SKM-1 (cell line): Measurements from ENCODE around the gene FMOD.
"Not testable (repeated sequence)": the region's sequence is repeated elsewhere in the genome, so short reads cannot be mapped to it uniquely, and the experiment has no call there.

Experiments
- DNase-seq: peaks from one replicate; lab custom pipeline; 2025; ENCODE audit not compliant: unreplicated experiment; lab: John Stamatoyannopoulos, UW

The FMOD gene

DNA sequence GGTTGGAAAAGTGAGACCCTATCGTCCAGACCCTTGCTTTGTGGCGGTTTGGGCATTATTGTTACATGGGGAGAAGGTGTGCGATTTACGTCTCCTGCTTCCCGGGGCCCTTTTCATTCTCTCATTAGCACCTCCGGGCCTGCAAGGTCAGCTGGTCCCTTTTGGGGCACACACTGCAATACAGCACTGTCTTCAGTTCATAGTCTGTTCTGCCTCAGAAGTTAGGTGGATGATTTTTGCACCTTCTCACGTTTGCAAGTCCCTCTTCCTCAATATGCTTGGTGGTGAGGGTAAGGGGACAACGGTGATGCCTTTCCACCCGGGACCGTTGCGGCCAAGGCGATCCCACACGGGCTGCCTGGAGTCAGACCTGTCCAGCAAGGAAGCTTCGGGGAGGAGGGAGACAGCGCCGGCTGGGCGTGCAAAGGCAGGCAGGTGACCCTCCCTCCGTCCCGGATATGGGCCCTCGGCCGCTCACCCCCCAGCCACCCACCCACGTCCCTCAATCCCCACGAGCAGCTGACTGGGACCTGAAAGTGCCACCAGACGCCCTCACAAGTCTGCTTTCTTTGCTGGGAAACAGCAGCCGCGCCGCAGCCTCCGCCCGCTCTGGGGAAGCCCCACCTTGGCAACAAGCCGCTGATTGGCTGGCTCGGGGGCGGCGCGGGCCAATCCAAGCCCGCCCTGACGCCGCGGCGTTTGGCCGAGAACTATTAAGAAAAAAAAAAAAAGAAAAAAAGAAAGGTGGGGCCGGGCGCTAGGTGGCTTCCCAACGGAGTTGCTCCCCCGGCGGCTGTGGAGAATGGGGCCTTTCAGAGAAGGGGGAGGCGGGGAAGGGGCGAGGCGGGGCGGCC, 23.9 kb downstream of the FMOD start:
- DNase-seq, result peak; percentile 89

DNA sequence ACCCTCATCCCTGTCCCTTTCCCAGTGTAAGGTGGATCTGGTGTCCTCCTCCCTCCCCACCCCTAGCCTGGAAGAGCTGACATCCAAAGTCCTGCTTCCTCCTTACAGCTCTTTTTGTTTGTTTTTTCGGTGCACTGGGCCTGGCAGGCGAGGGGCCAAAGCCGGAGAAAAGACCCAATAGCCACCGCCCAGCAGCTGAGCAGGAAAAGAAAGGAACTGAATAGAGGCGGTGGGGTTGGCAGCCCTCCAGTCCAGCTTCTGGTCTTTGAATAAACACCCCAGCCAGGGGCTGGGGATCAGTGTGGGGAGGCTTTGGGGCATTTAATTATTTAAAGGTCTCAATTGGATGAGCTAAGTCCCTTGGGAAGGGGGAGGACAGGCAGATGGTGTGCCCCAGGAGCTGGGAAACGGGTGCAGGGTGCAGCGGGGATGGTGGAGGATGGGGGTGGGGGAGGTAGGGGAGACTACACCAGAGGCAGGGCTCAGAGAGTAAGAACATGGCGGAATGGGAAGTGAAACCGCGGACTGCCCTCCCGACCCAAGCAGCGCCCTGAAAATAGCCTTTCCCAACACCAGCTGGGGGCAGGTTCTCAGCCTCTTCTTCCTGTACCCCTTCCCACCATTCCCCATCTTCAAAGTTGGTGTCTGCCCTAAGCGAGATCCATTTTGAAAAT, 25.4 kb downstream of the FMOD start:
- peak; percentile 73 for DNase-seq

DNA sequence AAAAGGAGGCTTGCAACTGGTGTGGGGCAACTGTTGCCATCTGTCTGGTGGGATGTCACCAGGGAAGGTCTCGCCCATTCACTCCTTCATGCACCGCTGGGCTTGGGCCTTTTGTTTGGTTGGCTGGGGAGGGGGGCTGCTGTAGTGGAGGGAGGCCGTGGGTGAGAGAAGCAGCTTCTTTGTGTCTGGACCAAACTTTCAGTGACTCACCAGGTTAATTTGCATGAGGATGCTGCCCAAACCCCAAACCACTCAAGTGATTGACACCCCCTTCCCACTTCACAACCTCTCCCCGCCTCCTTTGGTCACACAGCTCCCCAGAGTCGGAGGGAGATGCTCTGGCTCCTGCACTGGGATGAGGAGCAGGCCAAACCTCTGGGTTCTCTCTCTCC, 25.9 kb downstream of the FMOD start:
- peak; percentile 29 for DNase-seq

DNA sequence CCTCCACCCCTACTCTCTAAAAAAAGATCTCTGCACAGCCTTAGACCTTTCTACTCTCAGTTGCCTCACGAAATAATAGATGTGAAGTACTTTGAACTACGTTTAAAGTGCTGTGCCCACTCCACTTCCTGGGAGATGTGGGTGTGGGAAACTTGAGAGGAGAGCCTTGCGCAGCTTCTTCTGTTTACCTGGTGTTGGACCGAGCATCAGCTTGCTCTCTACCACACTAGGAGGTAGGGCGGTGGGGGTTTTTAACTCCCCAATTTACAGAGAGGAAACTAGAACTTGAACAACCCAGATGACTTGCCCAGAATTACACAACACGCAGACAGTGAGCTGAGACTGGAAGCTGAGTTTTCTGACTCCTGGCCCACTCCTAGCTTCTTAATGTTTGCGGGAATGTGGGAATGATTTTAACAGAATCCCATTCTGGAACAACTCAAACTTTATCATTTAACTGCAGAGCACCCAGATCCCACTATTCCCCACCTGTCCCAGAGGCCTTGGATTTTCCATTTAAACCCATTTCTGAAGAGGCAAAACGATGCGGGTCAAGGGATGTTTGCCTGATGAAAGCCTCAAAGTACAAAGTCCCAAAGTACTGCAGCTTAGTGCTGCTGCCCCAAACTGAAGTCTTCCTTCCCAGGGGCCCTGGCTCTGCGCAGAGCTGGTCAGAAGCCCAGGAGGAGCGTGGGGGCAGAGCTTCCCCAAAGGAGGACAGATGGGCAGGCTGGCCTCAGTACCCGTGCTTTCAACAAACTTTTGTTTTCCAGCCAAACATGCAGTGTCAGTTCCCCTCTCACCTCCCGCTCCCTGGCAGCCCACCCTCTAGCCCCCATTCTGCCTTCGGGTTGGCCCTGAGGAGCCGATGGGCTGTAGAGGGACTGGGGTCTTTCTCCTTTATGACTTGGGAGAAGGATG, 26.6 kb downstream of the FMOD start:
- peak; percentile 60 for DNase-seq

DNA sequence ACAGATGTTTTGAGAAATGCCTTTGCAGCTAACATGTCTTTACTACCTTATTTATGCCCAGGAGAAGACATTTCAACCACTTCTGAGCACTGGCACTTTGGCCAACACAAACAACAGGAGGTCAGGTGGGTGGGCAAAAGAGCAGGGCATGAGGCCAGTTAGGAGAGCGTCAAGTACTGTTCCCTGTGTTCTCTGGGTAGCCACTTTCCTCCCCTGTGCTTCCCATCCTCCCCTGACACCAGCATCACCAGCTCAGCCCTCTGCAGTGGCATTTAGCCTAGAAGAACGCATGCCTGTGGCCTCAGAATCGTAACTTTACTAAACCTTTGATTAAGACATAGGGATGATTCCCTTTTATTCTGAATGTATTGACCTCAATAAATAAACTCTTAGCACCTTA, 27.3 kb downstream of the FMOD start:
- DNase-seq, result no peak

DNA sequence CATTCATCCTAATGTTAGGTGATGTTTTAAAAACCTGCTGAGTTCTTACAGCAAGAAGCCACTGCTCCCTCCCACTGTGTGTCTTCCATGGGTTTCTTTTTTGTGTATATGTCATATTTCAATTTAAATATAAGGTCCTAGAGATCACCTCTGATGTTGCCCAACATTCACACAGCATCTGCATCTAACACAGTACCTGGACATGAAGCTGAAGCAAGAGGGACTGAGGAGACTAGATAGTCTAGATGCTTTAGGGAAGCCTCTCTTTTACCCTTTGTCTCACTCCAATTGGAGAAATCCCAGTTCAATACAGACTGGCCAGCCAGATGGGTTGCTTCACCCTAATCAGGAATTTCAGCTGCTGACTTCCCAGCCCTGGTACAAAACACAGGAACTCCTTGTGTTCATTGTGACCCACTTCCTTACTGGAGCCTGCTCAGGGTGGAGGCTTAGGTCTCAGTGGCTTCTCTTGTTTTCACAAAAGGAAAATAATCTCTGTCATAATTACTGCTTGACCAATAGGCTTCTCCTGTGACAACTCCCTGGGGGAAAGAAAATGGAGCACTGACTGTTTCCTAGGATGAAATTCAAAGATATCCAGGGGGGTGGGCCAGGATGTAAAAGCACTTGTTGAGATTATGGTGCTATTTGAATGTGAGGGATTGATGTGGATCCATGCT, 28.3 kb downstream of the FMOD start:
- no peak for DNase-seq

DNA sequence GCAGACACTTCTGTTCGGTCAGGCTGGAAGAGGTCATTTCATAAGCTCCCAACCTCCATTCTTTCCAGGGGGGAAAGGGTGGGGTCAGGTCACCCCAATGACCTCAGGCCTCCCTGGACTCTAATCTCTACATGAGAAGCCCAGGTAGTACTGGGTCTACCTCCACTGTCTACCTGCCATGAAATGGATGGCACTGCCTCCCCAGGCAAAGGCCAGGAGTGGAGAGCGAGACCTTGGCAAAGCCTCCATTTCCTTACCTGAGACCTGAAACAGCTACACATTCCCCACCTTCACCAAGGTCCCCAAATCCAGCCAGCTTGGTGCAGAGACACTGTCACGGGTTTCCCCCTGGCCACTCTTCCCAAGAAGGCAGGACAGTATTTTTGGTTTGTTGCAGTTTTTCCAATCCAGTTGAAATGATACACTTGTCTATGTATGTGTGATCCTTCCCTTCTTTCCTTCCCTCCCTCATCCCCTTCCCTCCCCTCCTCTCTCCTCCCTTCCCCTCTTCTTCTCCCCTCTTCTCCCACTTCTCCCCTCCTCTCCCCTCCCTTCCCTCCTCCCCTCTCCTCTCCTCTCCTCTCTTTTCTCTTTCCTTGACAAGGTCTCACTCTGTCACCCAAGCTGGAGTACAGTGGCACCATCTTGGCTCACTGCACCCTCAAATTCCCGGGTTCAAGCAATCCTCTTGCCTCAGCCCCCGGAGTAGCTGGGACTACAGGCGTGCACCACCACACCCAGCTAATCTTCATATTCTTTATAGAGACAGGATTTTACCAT, 29.5 kb downstream of the FMOD start:
- no peak for DNase-seq

DNA sequence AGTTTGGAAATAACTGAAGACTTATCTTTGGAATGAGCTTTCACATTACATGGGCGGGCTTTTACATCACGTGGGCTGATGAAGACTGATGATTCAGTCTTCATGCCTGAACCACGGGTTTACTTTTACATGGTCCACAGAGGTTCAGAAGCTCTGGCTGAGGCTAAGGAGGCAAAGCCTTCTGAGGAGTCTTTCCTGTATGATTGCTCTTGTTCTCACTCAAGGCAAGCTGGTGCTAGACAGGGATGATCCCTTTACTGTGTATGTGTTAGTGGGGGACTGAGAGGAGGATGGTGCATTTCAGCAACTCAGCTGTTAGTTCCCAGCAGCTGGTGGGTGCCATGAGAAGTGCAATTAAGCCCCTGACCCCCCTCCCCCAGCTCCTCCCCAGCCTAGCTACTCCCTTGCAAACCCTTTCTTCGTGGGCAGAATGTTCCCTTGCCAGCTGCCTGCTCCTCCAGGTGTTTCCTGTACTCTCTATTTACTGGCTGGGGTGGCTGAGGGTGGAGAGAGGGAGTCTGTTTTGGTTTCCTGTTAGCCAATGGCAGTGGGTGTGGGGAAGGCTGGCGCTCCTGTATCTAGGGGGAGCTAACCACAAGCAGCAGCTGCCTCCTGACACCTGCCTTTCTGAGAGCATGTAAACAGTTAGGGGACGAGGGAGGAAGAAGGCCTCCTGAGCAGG, 30.2 kb downstream of the FMOD start:
- peak; percentile 84 for DNase-seq

DNA sequence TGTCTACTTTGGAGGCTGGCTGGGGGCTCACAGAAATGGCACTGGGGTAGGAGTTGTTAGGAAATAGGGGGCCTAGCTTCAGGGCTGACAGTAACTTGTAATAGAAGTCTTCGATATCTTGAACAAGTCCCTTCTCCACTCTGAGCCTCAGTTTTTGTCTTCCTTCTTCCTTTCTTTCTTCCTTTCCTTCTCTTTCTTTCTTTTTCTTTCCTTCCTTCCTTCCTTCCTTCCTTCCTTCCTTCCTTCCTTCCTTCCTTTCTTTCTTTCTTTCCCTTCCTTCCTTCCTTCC, 32.7 kb downstream of the FMOD start:
- no peak for DNase-seq

DNA sequence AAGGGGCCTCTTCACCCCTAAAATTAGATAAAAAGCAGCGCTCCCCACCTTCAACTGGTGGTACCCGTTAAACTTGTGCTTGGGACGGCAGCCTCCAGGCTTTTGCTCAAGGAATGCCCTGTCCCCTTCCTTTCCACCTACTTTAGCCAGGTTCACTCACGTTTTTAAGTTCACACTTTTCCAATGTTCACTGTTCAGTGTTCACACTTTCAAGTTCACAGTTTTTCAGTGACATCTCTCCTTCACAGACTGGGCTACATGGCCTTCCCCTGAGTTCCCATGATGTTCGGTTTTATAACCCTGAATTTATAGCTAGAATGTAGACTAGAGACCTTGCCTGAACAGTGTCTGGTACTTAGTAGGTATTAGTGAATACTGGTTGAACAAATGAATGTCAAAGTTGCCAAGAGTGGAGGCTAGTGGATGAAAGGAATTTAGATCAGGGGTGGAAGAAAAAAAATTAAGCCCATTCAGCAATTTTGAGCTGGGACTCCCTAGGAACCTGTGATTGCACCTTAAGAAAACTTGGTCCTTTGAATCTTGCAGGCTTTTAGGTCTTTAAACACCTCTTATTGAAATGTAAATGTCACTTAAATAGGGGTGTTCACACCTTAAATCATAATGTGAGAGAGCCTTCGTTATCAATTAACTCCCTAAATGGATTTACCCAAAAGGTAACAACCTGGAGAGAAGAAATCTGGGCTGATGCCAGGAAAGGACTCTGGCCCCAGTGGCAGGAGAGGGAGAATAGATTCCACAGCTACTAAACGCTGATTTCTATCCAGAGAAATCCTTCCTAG, 33.3 kb downstream of the FMOD start:
- no peak for DNase-seq

DNA sequence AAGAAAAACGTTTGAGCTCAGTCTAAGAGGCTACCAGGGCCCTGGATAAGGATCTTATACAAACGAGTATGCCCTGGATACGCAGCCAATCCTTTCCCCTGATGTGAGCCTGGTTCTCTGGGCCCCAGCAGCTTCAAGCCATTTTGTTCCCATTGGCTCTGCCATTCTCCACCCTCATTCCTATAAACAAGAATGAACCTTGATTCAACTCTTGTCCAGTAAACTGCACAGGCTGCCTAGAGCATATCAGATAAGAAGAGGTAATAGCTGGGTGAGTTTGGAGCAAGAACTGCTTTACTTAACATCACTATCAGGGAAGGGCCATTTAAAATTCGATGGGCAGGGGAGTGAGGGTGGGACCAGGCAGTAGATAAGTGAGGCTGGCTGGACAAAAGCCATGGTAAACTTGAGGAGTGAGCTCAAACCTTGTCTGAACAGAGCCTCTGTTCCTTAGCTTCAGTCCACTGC, 34.3 kb downstream of the FMOD start:
- no peak for DNase-seq

DNA sequence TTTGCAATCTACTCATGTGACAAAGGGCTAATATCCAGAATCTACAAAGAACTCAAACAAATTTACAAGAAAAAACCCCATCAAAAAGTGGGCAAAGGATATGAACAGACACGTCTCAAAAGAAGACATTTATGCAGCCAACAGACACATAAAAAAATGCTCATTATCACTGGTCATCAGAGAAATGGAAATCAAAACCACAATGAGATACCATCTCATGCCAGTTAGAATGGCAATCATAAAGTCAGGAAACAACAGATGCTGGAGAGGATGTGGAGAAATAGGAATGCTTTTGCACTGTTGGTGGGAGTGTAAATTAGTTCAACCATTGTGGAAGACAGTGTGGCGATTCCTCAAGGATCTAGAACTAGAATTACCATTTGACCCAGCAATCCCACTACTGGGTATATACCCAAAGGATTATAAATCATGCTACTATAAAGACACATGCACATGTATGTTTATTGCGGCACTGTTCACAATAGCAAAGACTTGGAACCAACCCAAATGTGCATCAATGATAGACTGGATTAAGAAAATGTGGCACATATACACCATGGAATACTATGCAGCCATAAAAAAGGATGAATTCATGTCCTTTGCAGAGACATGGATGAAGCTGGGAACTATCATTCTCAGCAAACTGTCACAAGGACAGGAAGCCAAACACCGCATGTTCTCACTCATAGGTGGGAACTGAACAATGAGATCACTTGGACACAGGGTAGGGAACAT, 36.7 kb downstream of the FMOD start:
- not testable (repeated sequence) for DNase-seq

DNA sequence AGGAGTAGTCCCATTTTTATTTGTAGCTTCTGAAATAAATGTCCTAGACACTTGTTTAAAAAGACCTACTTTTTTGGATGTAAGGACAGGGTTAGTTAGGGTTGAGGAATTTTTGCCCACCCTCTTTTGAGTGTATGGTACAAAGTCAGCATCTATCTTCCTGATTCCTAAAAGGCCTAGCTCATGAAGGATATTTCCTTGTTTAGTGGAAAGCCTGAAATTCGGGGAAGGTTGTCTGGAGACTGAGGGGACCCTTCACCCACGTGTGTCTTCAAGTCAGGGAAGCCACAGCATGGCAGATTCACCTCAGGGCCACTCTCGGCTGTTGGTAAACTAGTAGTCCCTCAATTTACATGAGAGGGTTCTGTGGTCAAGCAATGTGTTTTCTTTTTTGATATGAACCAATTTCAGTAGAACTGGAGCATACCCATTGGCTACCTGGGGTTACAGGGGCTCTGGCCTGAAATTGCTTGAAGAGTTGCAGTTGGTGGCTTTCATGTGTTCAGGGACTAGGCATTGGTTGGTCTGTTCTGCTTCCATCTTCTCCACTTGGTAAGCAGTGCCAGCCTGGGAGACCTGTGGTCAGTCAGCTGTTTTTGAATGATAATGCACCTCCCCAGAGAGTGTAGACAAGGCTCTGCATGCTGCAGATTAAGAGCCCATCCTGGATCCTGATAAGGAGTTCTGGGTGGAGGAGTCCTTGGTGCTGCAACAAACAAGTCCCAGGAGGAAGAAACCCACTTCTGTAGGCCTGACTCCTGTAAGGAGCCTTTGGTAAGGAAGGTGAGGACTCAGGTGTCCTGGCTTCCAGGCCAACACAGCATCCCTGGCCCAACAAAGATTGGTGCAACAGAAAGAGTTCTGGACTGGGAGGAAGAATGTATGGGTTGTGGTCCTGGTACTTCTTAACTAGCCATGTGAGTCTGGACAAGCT, 39.3 kb downstream of the FMOD start:
- no peak for DNase-seq

DNA sequence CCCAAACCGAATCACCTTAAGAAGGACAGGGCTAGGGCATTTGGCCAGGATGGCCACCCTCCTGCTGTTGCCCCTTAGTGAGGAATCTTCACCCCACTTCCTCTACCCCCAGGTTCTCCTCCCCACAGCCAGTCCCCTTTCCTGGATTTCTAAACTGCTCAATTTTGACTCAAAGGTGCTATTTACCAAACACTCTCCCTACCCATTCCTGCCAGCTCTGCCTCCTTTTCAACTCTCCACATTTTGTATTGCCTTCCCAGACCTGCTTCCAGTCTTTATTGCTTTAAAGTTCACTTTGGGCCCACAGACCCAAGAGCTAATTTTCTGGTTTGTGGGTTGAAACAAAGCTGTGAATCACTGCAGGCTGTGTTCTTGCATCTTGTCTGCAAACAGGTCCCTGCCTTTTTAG, 42.0 kb downstream of the FMOD start:
- DNase-seq, result no peak

DNA sequence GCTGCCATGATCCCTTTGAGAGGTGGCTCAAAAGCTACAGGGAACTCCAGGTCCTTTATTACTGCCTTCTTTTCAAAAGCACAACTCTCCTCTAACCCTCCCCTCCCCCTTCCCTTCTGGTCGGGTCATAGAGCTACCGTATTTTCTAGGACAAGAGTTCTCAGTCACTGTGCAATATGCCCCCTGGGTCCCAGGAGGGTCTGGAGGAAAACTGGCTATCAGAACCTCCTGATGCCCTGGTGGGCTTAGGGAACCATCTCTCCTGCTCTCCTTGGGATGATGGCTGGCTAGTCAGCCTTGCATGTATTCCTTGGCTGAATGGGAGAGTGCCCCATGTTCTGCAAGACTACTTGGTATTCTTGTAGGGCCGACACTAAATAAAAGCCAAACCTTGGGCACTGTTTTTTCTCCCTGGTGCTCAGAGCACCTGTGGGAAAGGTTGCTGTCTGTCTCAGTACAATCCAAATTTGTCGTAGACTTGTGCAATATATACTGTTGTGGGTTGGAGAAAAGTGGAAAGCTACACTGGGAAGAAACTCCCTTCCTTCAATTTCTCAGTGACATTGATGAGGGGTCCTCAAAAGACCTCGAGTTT, 42.5 kb downstream of the FMOD start:
- no peak for DNase-seq

DNA sequence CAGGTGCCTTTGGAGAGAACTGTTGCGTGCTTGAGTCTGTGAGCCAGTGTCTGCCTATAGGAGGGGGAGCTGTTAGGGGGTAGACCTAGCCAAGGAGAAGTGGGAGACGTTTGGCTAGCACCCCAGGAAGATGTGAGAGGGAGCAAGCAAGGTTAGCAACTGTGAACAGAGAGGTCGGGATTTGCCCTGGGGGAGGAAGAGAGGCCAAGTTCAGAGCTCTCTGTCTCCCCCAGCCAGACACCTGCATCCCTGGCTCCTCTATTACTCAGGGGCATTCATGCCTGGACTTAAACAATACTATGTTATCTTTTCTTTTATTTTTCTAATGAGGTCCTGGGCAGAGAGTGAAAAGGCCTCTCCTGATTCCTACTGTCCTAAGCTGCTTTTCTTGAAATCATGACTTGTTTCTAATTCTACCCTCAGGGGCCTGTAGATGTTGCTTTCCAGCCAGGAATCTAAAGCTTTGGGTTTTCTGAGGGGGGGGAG, 43.2 kb downstream of the FMOD start:
- no peak for DNase-seq
